B cell (primary cell): ENCODE data around the gene ACTBL2. TPM values are rescaled to one million over a fixed set of nuclear protein-coding genes. Genes with fewer than 3 reads are reported as not detected.

ENCODE experiments used
- ATAC-seq: fragments of 200-7000 bp; cut with Tn5 transposase; one replicate; pipeline ENCODE4 v1.10.0; 2021; ENCODE audit warnings: low read depth, mild to moderate bottlenecking, moderate number of reproducible peaks, moderate library complexity
- CTCF ChIA-PET: fragments of 350-600 bp; sonication (Branson Sonifier 250); formaldehyde crosslinking; loops from one replicate; lab custom pipeline; 2021; ENCODE audit warnings: antibody characterized with exemption, inconsistent platforms; lab: Charles Lee
- POLR2A ChIA-PET: fragments of 350-600 bp; sonication (Branson Sonifier 250); formaldehyde crosslinking; loops from one replicate; lab custom pipeline; 2021; ENCODE audit warnings: antibody characterized with exemption; lab: Charles Lee
- DNase-seq: peaks from one replicate; pipeline ENCODE4 v3.0.0; 2013
- H2AFZ ChIP-seq: 2 replicates; pipeline ENCODE4 v1.6.1; 2012; ENCODE audit warnings: mild to moderate bottlenecking, low read depth, low read length; ENCODE audit not compliant: insufficient read depth, poor library complexity, severe bottlenecking
- H3K27ac ChIP-seq, 2 donors: 1 replicate in 1 of 2; 2 replicates in 1 of 2; pipeline ENCODE4 v1.5.1; 2012 to 2013; ENCODE audit warnings: low read length in 2 of 2, mild to moderate bottlenecking in 2 of 2, moderate library complexity in 1 of 2
- H3K27me3 ChIP-seq, 4 experiments: fragments of 200-600 bp in 1 of 4; sonication (generic) in 1 of 4; replicated peaks in 1 of 4; 1 replicate in 2 of 4; 2 replicates in 2 of 4; pipeline versions ENCODE4 v1.6.1 to v1.7.0; 2013 to 2016; ENCODE audit warnings: low read length in 3 of 4, mild to moderate bottlenecking in 2 of 4, mixed read lengths in 1 of 4, moderate library complexity in 1 of 4; ENCODE audit not compliant: insufficient read depth in 4 of 4, control insufficient read depth in 3 of 4; ENCODE audit errors: control extremely low read depth in 1 of 4
- H3K36me3 ChIP-seq, 2 experiments: replicated peaks in 1 of 2; 1 replicate in 1 of 2; 2 replicates in 1 of 2; pipeline versions ENCODE4 v1.6.1 to v1.7.1; 2013; ENCODE audit warnings: low read length in 1 of 2; ENCODE audit not compliant: insufficient read depth in 2 of 2, control insufficient read depth in 1 of 2; ENCODE audit errors: control extremely low read depth in 1 of 2, extremely low read depth in 1 of 2
- H3K4me1 ChIP-seq, 2 donors: fragments of 200-600 bp in 1 of 2; sonication (generic) in 1 of 2; 1 replicate in 1 of 2; 2 replicates in 1 of 2; pipeline versions ENCODE4 v1.5.1 to v1.6.1; 2013 to 2017; ENCODE audit warnings: low read length in 2 of 2; ENCODE audit not compliant: control insufficient read depth in 2 of 2, insufficient read depth in 2 of 2
- H3K4me2 ChIP-seq: replicated peaks from 2 replicates; pipeline ENCODE3; 2012; ENCODE audit warnings: mild to moderate bottlenecking, low read depth, low read length; ENCODE audit not compliant: poor library complexity, severe bottlenecking
- H3K4me3 ChIP-seq, 5 experiments: fragments of 200-600 bp in 1 of 5; sonication (generic) in 1 of 5; 1 replicate in 3 of 5; 2 replicates in 2 of 5; pipeline versions ENCODE4 v1.5.1 to v1.7.0; 2011 to 2016; ENCODE audit warnings: low read length in 4 of 5, mild to moderate bottlenecking in 4 of 5, low read depth in 2 of 5, control low read depth in 1 of 5, moderate library complexity in 1 of 5; ENCODE audit not compliant: insufficient read depth in 1 of 5; ENCODE audit errors: control extremely low read depth in 1 of 5, extremely low read depth in 1 of 5
- H3K79me2 ChIP-seq: fragments of 200-600 bp; sonication (generic); one replicate; pipeline ENCODE4 v1.6.0; 2016; ENCODE audit warnings: low read length; ENCODE audit not compliant: control insufficient read depth, insufficient read depth
- H3K9ac ChIP-seq: fragments of 200-600 bp; sonication (generic); 2 replicates; pipeline ENCODE4 v1.6.1; 2017; ENCODE audit warnings: mild to moderate bottlenecking, low read length, moderate library complexity
- H3K9me3 ChIP-seq, 3 donors: one replicate each; pipeline versions ENCODE4 v1.6.1 to v1.7.1; 2013; ENCODE audit warnings: low read length in 2 of 3; ENCODE audit not compliant: control insufficient read depth in 2 of 3, insufficient read depth in 1 of 3; ENCODE audit errors: control extremely low read depth in 1 of 3
- H4K20me1 ChIP-seq: 2 replicates; pipeline ENCODE4 v1.6.0; 2012; ENCODE audit warnings: mild to moderate bottlenecking, low read length; ENCODE audit not compliant: insufficient read depth, control insufficient read depth, poor library complexity, severe bottlenecking
- H3K27ac Mint-ChIP-seq: one replicate; pipeline ENCODE4 v1.8.0; 2021; ENCODE audit warnings: mixed read lengths
- H3K27me3 Mint-ChIP-seq: one replicate; pipeline ENCODE4 v1.8.0; 2021; ENCODE audit warnings: mixed read lengths
- H3K4me1 Mint-ChIP-seq: one replicate; pipeline ENCODE4 v1.8.0; 2021; ENCODE audit warnings: mixed read lengths
- H3K4me3 Mint-ChIP-seq: one replicate; pipeline ENCODE4 v1.8.0; 2021; ENCODE audit warnings: mixed read lengths
- H3K9me3 Mint-ChIP-seq: one replicate; pipeline ENCODE4 v1.8.0; 2022; ENCODE audit warnings: mixed read lengths; ENCODE audit not compliant: insufficient read depth
- EZH2 ChIP-seq: IDR thresholded peaks from 2 replicates; pipeline ENCODE4 v1.6.1; 2012; ENCODE audit warnings: borderline replicate concordance, low read depth, mild to moderate bottlenecking, moderate library complexity, low read length; ENCODE audit not compliant: insufficient read depth, poor library complexity, severe bottlenecking
- WGBS: methylation state at CpG from one replicate; pipeline ENCODE4 v1.1.5; 2013; ENCODE audit warnings: missing lambda C conversion rate; ENCODE audit not compliant: insufficient coverage; 5-methylcytosine and 5-hydroxymethylcytosine counted together
- intact Hi-C: fragments of 100-400 bp; cut with micrococcal nuclease; formaldehyde crosslinking; loops from one replicate; pipeline ENCODE4 v1.10.0; 2022
- polyA plus RNA-seq: library from polyadenylated mRNA; depleted of rRNA; stranded (reverse); fragments of >200 nt; gene quantifications from 2 replicates; pipeline ENCODE4 v1.2.3, GENCODE V29; 2012
- total RNA-seq, 2 donors: library from RNA; stranded (reverse); fragments of 120-200 nt in 1 of 2; gene quantifications; 1 replicate in 1 of 2; 2 replicates in 1 of 2; pipeline versions ENCODE4 v1.2.3 to v1.2.4, GENCODE V29; 2013 to 2022
- TF ChIP-seq, protein P1 (sequence below): fragments of 200-600 bp; IDR thresholded peaks from one replicate; pipeline ENCODE4 v1.8.0; 2022; ENCODE audit warnings: antibody characterized with exemption, mild to moderate bottlenecking

ACTBL2 gene
- total and polyA plus RNA-seq, 2 donors (not counting 1 experiment from before 2014, with no cell fraction given) = not detected

DNA sequence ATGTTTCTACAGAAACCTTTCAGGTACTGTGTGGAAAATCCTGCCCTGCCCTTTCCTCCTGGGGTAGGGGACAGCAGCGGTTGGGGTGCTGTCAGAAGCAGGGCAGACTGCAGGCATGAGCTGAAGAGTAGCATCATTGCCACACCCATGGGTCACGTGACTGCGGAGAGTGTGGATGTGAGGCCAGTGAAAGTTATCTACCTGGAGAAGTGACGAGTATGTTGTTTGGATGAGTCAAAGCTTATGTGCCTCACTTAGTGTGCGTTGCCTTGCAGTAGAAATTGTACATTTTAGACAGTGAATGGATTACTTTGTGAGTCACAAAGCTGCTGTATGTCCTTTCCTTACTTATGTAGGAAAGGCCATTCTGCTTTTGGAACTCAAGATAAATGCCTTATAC lies 21.7 kb upstream of the ACTBL2 start:
- Histone ChIP-seq H3K4me3 (no peak overlapping the region), H3K9me3 (no peaks in the 10 kb centered on the region), H3K4me2 (no peak overlapping the region), H3K36me3 (no peaks in the 10 kb centered on the region), H3K9ac (no peak overlapping the region), H3K79me2 (no peaks in the 10 kb centered on the region), H3K27ac (no peak overlapping the region), H2AFZ (no peak overlapping the region), H3K4me1 (no peaks in the 10 kb centered on the region), H4K20me1 (no peaks in the 10 kb centered on the region), H3K27me3 (no peaks in the 10 kb centered on the region)
- ATAC-seq = no peak
- peaks cover 14% of the 10 kb centered on the region for H3K27me3 Mint-ChIP-seq
- 89% methylated on average over 5 of the region's 5 CpGs for WGBS
- ChIA-PET POLR2A (no interaction called here), CTCF (no interaction called here)
- no peak overlapping the region for H3K4me3 Mint-ChIP-seq
- TF ChIP-seq, protein P1, sequence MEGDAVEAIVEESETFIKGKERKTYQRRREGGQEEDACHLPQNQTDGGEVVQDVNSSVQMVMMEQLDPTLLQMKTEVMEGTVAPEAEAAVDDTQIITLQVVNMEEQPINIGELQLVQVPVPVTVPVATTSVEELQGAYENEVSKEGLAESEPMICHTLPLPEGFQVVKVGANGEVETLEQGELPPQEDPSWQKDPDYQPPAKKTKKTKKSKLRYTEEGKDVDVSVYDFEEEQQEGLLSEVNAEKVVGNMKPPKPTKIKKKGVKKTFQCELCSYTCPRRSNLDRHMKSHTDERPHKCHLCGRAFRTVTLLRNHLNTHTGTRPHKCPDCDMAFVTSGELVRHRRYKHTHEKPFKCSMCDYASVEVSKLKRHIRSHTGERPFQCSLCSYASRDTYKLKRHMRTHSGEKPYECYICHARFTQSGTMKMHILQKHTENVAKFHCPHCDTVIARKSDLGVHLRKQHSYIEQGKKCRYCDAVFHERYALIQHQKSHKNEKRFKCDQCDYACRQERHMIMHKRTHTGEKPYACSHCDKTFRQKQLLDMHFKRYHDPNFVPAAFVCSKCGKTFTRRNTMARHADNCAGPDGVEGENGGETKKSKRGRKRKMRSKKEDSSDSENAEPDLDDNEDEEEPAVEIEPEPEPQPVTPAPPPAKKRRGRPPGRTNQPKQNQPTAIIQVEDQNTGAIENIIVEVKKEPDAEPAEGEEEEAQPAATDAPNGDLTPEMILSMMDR = no peak
- TF ChIP-seq EZH2 = no peak
- H3K9me3 Mint-ChIP-seq = no peaks in the 10 kb centered on the region
- intact Hi-C loops = no loop called here
- no peaks in the 10 kb centered on the region for H3K4me1 Mint-ChIP-seq
- DNase-seq = no peak
- H3K27ac Mint-ChIP-seq = no peak overlapping the region

DNA sequence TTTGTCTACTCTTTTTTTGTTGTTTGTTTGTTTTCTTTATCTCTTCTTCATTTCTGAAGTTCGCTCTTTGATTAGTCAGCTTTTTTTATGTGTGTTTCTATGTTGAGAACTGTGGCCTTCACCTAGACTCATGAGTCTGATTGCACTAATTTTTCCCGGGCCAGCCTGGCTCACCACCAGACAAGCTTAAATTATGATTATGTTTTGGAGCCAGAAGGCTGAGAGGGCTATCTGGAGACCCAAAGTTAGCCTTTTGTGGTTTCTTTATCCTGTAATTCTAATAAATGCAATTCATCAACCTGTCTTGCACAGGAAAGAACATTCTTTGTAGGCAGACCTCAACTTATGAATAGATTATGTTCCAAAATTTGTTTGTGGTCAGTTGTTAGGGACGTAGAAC lies 20.8 kb upstream of the ACTBL2 start:
- Histone ChIP-seq H3K27ac (no peak overlapping the region), H3K9ac (no peak overlapping the region), H3K4me2 (no peak overlapping the region), H3K9me3 (no peaks in the 10 kb centered on the region), H3K4me1 (no peaks in the 10 kb centered on the region), H2AFZ (no peak overlapping the region), H3K79me2 (no peaks in the 10 kb centered on the region), H3K36me3 (no peaks in the 10 kb centered on the region), H3K27me3 (no peaks in the 10 kb centered on the region), H4K20me1 (no peaks in the 10 kb centered on the region), H3K4me3 (no peak overlapping the region)
- no peak overlapping the region for H3K4me3 Mint-ChIP-seq
- ChIA-PET POLR2A (no interaction called here), CTCF (no interaction called here)
- H3K9me3 Mint-ChIP-seq = no peaks in the 10 kb centered on the region
- H3K27me3 Mint-ChIP-seq = peaks cover 14% of the 10 kb centered on the region
- intact Hi-C loops = no loop called here
- WGBS = 0% methylated on average over 1 of the region's 3 CpGs
- H3K27ac Mint-ChIP-seq = no peak overlapping the region
- TF ChIP-seq, protein P1 = no peak
- no peak for TF ChIP-seq EZH2
- H3K4me1 Mint-ChIP-seq = peaks cover 2% of the 10 kb centered on the region
- no peak for ATAC-seq
- no peak for DNase-seq
